ENCODE results near the gene EDNRB. TPM values are rescaled to one million over a fixed set of nuclear protein-coding genes. Genes with fewer than 3 reads are reported as not detected.

Gene EDNRB
- total RNA-seq, 4 donors from 2014 or later = 1.6 to 14.7 (median 5.0) TPM

DNA sequence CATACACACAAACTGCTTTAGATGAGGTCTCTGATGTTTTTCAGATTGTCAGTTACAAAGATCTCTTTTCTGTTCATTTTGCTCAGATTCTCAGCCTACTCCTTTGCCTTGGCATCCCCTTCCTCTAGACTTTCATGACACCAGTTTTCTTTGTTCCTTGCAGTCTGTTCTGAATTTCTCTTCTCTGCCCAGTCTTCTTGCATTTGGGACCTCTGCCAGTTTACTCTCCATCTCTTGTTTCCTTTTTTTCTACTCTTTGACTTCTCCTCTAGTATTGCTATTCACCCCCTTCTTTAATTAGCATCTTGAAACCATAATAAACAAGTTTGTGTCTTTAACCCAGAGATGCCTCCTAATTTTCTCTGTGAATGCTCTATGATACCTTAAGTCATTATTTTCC is 26.1 kb downstream of the EDNRB start:
- no peaks in the 10 kb centered on the region for H3K9me3 ChIP-seq
- no peak for TF ChIP-seq POLR2A (IDR thresholded peaks at IDR 0.05)
- TF ChIP-seq, protein P1, sequence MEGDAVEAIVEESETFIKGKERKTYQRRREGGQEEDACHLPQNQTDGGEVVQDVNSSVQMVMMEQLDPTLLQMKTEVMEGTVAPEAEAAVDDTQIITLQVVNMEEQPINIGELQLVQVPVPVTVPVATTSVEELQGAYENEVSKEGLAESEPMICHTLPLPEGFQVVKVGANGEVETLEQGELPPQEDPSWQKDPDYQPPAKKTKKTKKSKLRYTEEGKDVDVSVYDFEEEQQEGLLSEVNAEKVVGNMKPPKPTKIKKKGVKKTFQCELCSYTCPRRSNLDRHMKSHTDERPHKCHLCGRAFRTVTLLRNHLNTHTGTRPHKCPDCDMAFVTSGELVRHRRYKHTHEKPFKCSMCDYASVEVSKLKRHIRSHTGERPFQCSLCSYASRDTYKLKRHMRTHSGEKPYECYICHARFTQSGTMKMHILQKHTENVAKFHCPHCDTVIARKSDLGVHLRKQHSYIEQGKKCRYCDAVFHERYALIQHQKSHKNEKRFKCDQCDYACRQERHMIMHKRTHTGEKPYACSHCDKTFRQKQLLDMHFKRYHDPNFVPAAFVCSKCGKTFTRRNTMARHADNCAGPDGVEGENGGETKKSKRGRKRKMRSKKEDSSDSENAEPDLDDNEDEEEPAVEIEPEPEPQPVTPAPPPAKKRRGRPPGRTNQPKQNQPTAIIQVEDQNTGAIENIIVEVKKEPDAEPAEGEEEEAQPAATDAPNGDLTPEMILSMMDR (IDR thresholded peaks at IDR 0.05) = no peak
- H3K27me3 ChIP-seq = no peaks in the 10 kb centered on the region
- no peak for DNase-seq
- H3K4me3 ChIP-seq = no peak overlapping the region
- peaks cover 0 to 17% (median 0%) of the 10 kb centered on the region in 3 donors for H3K4me1 ChIP-seq
- intact Hi-C loops (cut with DNase I) = no loop called here
- H3K36me3 ChIP-seq = no peaks in the 10 kb centered on the region
- no peak overlapping the region for H3K27ac ChIP-seq

DNA sequence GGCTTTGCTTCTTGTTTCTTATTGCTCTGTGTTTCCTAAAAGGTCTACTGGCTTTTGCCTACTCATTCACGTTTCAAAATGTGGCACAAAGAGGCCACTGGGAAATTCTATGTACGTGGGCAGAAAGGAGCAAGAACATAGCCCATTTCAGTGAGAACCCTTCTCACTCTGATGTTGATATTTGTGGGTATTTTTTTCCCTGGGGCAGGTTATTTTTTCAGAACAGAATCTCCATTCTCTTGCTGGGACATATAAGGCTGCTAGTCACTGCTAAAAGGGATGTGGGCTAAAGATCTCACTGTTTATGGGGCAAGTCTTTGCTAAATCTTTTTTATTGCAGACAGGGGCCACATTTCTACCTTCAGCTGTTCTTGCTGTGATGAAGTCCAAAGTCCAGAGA is 27.1 kb downstream of the EDNRB start:
- Histone ChIP-seq H3K4me3 (no peak overlapping the region), H3K9me3 (no peaks in the 10 kb centered on the region), H3K36me3 (no peaks in the 10 kb centered on the region), H3K4me1 (peaks cover 0 to 10% (median 0%) of the 10 kb centered on the region in 3 donors), H3K27ac (no peak overlapping the region), H3K27me3 (no peaks in the 10 kb centered on the region)
- WGBS, 2 donors = 18 to 30% methylated on average over 2 of the region's 2 CpGs
- no peak for DNase-seq
- no peak for TF ChIP-seq POLR2A (IDR thresholded peaks at IDR 0.05)
- TF ChIP-seq, protein P1 (IDR thresholded peaks at IDR 0.05) = no peak
- intact Hi-C loops (cut with DNase I) = no loop called here

GRCh38 chr13:77891041-77891440 is 27.6 kb downstream of the EDNRB start:
- intact Hi-C loops (cut with DNase I) = no loop called here
- H3K36me3 ChIP-seq = no peaks in the 10 kb centered on the region
- no peaks in the 10 kb centered on the region for H3K27me3 ChIP-seq
- H3K9me3 ChIP-seq = no peaks in the 10 kb centered on the region
- DNase-seq = no peak
- WGBS, 2 donors = 80 to 83% methylated on average over 1 of the region's 1 CpG
- no peak overlapping the region for H3K4me3 ChIP-seq
- TF ChIP-seq POLR2A (IDR thresholded peaks at IDR 0.05) = no peak
- TF ChIP-seq, protein P1 (IDR thresholded peaks at IDR 0.05) = no peak
- H3K4me1 ChIP-seq = peaks cover 0 to 10% (median 0%) of the 10 kb centered on the region in 3 donors
- no peak overlapping the region for H3K27ac ChIP-seq

DNA sequence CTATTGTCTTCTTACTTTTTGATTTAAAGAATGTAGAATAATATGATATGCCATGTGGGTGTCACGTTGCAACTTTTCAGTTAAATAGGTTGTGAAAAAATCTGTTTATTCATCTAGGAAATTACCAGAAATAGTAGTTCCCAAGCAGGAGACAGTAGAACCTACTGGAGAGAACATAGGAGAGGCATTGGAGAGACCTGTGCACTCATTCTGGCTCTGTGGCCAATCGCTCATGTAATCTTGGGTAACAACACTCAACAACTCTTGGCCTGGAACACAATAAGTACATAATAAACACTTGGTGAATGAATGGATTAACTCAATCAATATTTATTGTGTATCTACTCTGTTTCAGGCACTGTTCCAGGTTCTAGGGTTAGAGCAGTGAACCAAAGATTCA is 35.3 kb downstream of the EDNRB start:
- no peak overlapping the region for H3K27ac ChIP-seq
- intact Hi-C loops (cut with DNase I) = no loop called here
- WGBS, 2 donors = 68 to 76% methylated on average over 2 of the region's 2 CpGs
- H3K36me3 ChIP-seq = no peaks in the 10 kb centered on the region
- TF ChIP-seq POLR2A (IDR thresholded peaks at IDR 0.05) = no peak
- TF ChIP-seq, protein P1 (IDR thresholded peaks at IDR 0.05) = no peak
- H3K9me3 ChIP-seq = no peaks in the 10 kb centered on the region
- no peaks in the 10 kb centered on the region for H3K27me3 ChIP-seq
- no peak for DNase-seq
- no peaks in the 10 kb centered on the region for H3K4me1 ChIP-seq
- H3K4me3 ChIP-seq = no peak overlapping the region

GRCh38 chr13:77878190-77878589 is 40.4 kb downstream of the EDNRB start:
- intact Hi-C loops (cut with DNase I) = no loop called here
- Histone ChIP-seq H3K4me1 (no peaks in the 10 kb centered on the region), H3K36me3 (no peaks in the 10 kb centered on the region), H3K4me3 (no peak overlapping the region), H3K9me3 (no peaks in the 10 kb centered on the region), H3K27me3 (no peaks in the 10 kb centered on the region), H3K27ac (no peak overlapping the region)
- WGBS, 2 donors = 80 to 94% methylated on average over 1 of the region's 1 CpG
- no peak for DNase-seq
- TF ChIP-seq, protein P1 (IDR thresholded peaks at IDR 0.05) = no peak
- TF ChIP-seq POLR2A (IDR thresholded peaks at IDR 0.05) = no peak
